ENCODE results near the gene CLPSL1. TPM values are rescaled to one million over a fixed set of nuclear protein-coding genes. Genes with fewer than 3 reads are reported as not detected.

The CLPSL1 gene
- polyA plus RNA-seq, 1 experiment: not detected

DNA sequence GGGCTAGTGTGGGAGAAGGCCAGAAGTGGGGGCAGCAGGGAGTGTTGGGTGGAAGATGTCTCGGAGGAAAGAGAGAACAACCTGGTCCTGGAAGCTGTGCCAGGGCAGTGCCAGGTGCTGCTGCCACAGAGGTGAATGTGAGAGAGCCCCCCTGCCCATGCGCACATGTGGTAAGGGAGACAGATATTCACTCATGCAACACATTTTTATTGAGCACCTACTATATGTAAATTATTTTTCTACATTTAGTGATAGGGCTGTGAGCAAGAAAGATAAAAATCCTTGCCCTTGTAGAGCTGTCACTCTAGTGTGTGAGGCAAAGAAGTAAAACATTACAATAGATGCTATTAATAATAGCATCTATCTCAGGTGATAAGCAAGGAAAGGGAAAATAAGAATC is 471 bp downstream of the CLPSL1 start:
- TF ChIP-seq CTCF (IDR thresholded peaks at IDR 0.05; ENCODE audit: insufficient read depth, low read depth, low read length): no peak
- DNase-seq (ENCODE audit: low read depth): no peak
- no peaks in the 10 kb centered on the region for H3K36me3 ChIP-seq (ENCODE audit: control insufficient read depth, insufficient read depth, low read length)
- H3K27me3 ChIP-seq (ENCODE audit: control insufficient read depth, insufficient read depth, low read length): peaks cover 10% of the 10 kb centered on the region
- ChIA-PET CTCF (no interaction called here), POLR2A (no interaction called here)
- H3K4me3 ChIP-seq (ENCODE audit: low read depth, low read length): no peak overlapping the region

GRCh38 chr6:35782424-35782823 is 1.6 kb downstream of the CLPSL1 start:
- TF ChIP-seq CTCF (IDR thresholded peaks at IDR 0.05; ENCODE audit: insufficient read depth, low read depth, low read length): no peak
- POLR2A ChIA-PET: no interaction called here
- peaks cover 9% of the 10 kb centered on the region for H3K27me3 ChIP-seq (ENCODE audit: control insufficient read depth, insufficient read depth, low read length)
- CTCF ChIA-PET: interaction anchor here (0.8 to 1.2 kb wide), 2 partner anchors 11 to 16 kb away, joined by 3 read pairs; no protein-coding TSS in a partner anchor
- no peak for DNase-seq (ENCODE audit: low read depth)
- no peak overlapping the region for H3K4me3 ChIP-seq (ENCODE audit: low read depth, low read length)
- H3K36me3 ChIP-seq (ENCODE audit: control insufficient read depth, insufficient read depth, low read length): no peaks in the 10 kb centered on the region

- ChIA-PET CTCF (no interaction called here), POLR2A (no interaction called here)
- peaks cover 19% of the 10 kb centered on the region for H3K27me3 ChIP-seq (ENCODE audit: control insufficient read depth, insufficient read depth, low read length)
Measured at GRCh38 chr6:35784200-35784599, 3.4 kb downstream of the CLPSL1 start.

DNA sequence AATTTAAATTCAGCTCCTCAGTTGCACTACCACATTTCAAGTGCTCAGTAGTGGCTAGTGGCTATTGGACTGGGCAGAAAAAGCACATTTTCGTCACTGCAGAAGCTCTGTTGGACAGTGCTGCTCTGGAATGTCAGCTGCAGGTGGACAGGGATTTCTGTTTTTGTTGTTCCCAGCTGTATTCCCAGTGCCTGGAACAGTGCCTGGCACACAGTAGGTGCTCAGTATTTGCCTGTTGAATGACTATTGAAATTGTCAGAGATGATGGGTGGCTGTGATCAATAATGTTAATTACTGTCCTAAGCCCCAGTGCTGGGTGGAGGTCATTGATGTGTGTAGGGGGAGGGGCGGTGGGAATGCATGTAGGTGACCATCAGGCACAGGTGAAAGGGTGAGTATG is 5.5 kb downstream of the CLPSL1 start:
- Histone ChIP-seq H3K27me3 (ENCODE audit: control insufficient read depth, insufficient read depth, low read length) (peaks cover 20% of the 10 kb centered on the region), H3K4me3 (ENCODE audit: low read depth, low read length) (no peak overlapping the region), H3K36me3 (ENCODE audit: control insufficient read depth, insufficient read depth, low read length) (no peaks in the 10 kb centered on the region)
- ChIA-PET POLR2A (no interaction called here), CTCF (interaction anchor here (2.6 kb wide), 1 partner anchor 11 kb away, joined by 10 read pairs; the partner anchor contains the start of gene CLPS)
- no peak for TF ChIP-seq CTCF (IDR thresholded peaks at IDR 0.05; ENCODE audit: insufficient read depth, low read depth, low read length)
- no peak for DNase-seq (ENCODE audit: low read depth)

More at GRCh38 chr6:35784200-35784599, 3.4 kb downstream of the CLPSL1 start:
- Histone ChIP-seq H3K4me3 (ENCODE audit: low read depth, low read length) (no peak overlapping the region), H3K36me3 (ENCODE audit: control insufficient read depth, insufficient read depth, low read length) (no peaks in the 10 kb centered on the region)
- TF ChIP-seq CTCF (IDR thresholded peaks at IDR 0.05; ENCODE audit: insufficient read depth, low read depth, low read length): no peak
- DNase-seq (ENCODE audit: low read depth): no peak

GRCh38 chr6:35786810-35787209 is 6.0 kb downstream of the CLPSL1 start:
- Histone ChIP-seq H3K4me3 (ENCODE audit: low read depth, low read length) (no peak overlapping the region), H3K36me3 (ENCODE audit: control insufficient read depth, insufficient read depth, low read length) (no peaks in the 10 kb centered on the region), H3K27me3 (ENCODE audit: control insufficient read depth, insufficient read depth, low read length) (peaks cover 20% of the 10 kb centered on the region)
- no peak for DNase-seq (ENCODE audit: low read depth)
- TF ChIP-seq CTCF (IDR thresholded peaks at IDR 0.05; ENCODE audit: insufficient read depth, low read depth, low read length): no peak
- ChIA-PET POLR2A (no interaction called here), CTCF (interaction anchor here (1.0 to 2.6 kb wide), 2 partner anchors 10 to 307 kb away, joined by 3 to 10 read pairs; partner anchors contain the start of gene CLPS)

Measured in BJ (cell line).